SK-N-MC (cell line): Measurements from ENCODE around the gene CCDC172.

Experiments
- EZH2 ChIP-seq: fragments of 200-600 bp; sonication (generic); IDR thresholded peaks from one replicate; pipeline ENCODE4 v1.6.1; 2017; ENCODE audit warnings: antibody characterized with exemption
- FOXP2 ChIP-seq: optimal IDR thresholded peaks from 2 replicates; pipeline ENCODE3; 2011; ENCODE audit warnings: mild to moderate bottlenecking, moderate library complexity; ENCODE audit not compliant: insufficient read depth; ENCODE audit errors: extremely low read length, control extremely low read depth
- POLR2AphosphoS5 ChIP-seq: IDR thresholded peaks from 2 replicates; pipeline ENCODE4 v1.6.1; 2012; ENCODE audit warnings: mild to moderate bottlenecking, low read depth, low read length, borderline replicate concordance

GRCh38 chr10:116353817-116354216, 29.6 kb downstream of the CCDC172 start:
- TF ChIP-seq POLR2AphosphoS5 (no peak), EZH2 (no peak), FOXP2 (no peak)
